Measurements from ENCODE around the gene RGS14.

RGS14 gene

GRCh38 chr5:177367323-177367848 lies 9.7 kb downstream of the RGS14 start:
- no peak for DNase-seq
- H3K4me3 ChIP-seq (ENCODE audit: low read depth, low read length) = peak overlapping the region; percentile 52
- H3K36me3 ChIP-seq (replicated peaks) = no peaks in the 10 kb centered on the region
- H3K27ac ChIP-seq = no peak overlapping the region
- peak; percentile 24 for TF ChIP-seq CTCF (IDR thresholded peaks at IDR 0.05; ENCODE audit: low read depth, low read length, missing control alignments)
- in situ Hi-C loops (cut with HindIII; ENCODE audit: low pct_ligation_motif_present, low sequenced_read_pairs) = no loop called here
- H3K27me3 ChIP-seq (replicated peaks) = no peaks in the 10 kb centered on the region

GRCh38 chr5:177367981-177368868 lies 10.5 kb downstream of the RGS14 start:
- H3K27ac ChIP-seq = no peak overlapping the region
- TF ChIP-seq CTCF (IDR thresholded peaks at IDR 0.05; ENCODE audit: low read depth, low read length, missing control alignments) = no peak
- in situ Hi-C loops (cut with HindIII; ENCODE audit: low pct_ligation_motif_present, low sequenced_read_pairs) = no loop called here
- H3K27me3 ChIP-seq (replicated peaks) = no peaks in the 10 kb centered on the region
- no peaks in the 10 kb centered on the region for H3K36me3 ChIP-seq (replicated peaks)
- DNase-seq = no peak
- H3K4me3 ChIP-seq (ENCODE audit: low read depth, low read length) = no peak overlapping the region

- in situ Hi-C loops (cut with HindIII; ENCODE audit: low pct_ligation_motif_present, low sequenced_read_pairs) = no loop called here
- no peak overlapping the region for H3K4me3 ChIP-seq (ENCODE audit: low read depth, low read length)
- TF ChIP-seq CTCF (IDR thresholded peaks at IDR 0.05; ENCODE audit: low read depth, low read length, missing control alignments) = peak; percentile 76
- no peaks in the 10 kb centered on the region for H3K27me3 ChIP-seq (replicated peaks)
- H3K36me3 ChIP-seq (replicated peaks) = no peaks in the 10 kb centered on the region
- H3K27ac ChIP-seq = no peak overlapping the region
- DNase-seq = no peak
Measured at GRCh38 chr5:177368869-177369644, 11.3 kb downstream of the RGS14 start.

- Histone ChIP-seq H3K27me3 (replicated peaks) (no peaks in the 10 kb centered on the region), H3K4me3 (ENCODE audit: low read depth, low read length) (no peak overlapping the region), H3K36me3 (replicated peaks) (no peaks in the 10 kb centered on the region), H3K27ac (no peak overlapping the region)
- TF ChIP-seq CTCF (IDR thresholded peaks at IDR 0.05; ENCODE audit: low read depth, low read length, missing control alignments) = no peak
- in situ Hi-C loops (cut with HindIII; ENCODE audit: low pct_ligation_motif_present, low sequenced_read_pairs) = no loop called here
- no peak for DNase-seq
Measured at GRCh38 chr5:177369645-177370440, 12.1 kb downstream of the RGS14 start.

GRCh38 chr5:177370488-177371119 lies 12.9 kb downstream of the RGS14 start:
- Histone ChIP-seq H3K36me3 (replicated peaks) (no peaks in the 10 kb centered on the region), H3K27me3 (replicated peaks) (no peaks in the 10 kb centered on the region), H3K4me3 (ENCODE audit: low read depth, low read length) (peak overlapping the region; percentile 49), H3K27ac (no peak overlapping the region)
- peak; percentile 87 for DNase-seq
- in situ Hi-C loops (cut with HindIII; ENCODE audit: low pct_ligation_motif_present, low sequenced_read_pairs) = no loop called here
- TF ChIP-seq CTCF (IDR thresholded peaks at IDR 0.05; ENCODE audit: low read depth, low read length, missing control alignments) = peak; percentile 77

All from brain microvascular endothelial cell (primary cell).